IMR-90 (cell line): ENCODE measurements around the gene DNAH8. TPM values are rescaled to one million over a fixed set of nuclear protein-coding genes. Genes with fewer than 3 reads are reported as not detected.

ENCODE experiments used
- ATAC-seq: fragments of 200-7000 bp; cut with Tn5 transposase; 2 replicates; pipeline ENCODE4 v1.9.1; 2020; ENCODE audit warnings: low read depth, mild to moderate bottlenecking, moderate library complexity
- BruUV-seq: library from RNA; stranded (reverse); fragments of 400-500 nt; replicated peaks from 2 replicates; lab custom pipeline; 2021; lab: Mats Ljungman, UMichigan
- CTCF ChIA-PET: fragments of 300-600 bp; formaldehyde crosslinking; extraction: SDS; loops from one replicate; lab custom pipeline; 2021; ENCODE audit warnings: antibody characterized with exemption; lab: Yijun Ruan, JAX
- POLR2A ChIA-PET: fragments of 300-600 bp; sonication (Branson Sonifier 250); formaldehyde crosslinking; loops from one replicate; lab custom pipeline; 2022; ENCODE audit warnings: antibody characterized with exemption; ENCODE audit not compliant: unreplicated experiment; lab: Charles Lee
- DNase-seq: peaks from one replicate; pipeline ENCODE4 v3.0.0; 2013
- H2AFZ ChIP-seq: replicated peaks from 2 replicates; pipeline ENCODE3; 2013; ENCODE audit warnings: low read length, mild to moderate bottlenecking; ENCODE audit not compliant: poor library complexity
- H2AK5ac ChIP-seq: 2 replicates; pipeline ENCODE4 v1.6.1; 2013; ENCODE audit warnings: low read depth, low read length, inconsistent platforms
- H2AK9ac ChIP-seq: replicated peaks from 2 replicates; pipeline ENCODE3; 2013; ENCODE audit warnings: mild to moderate bottlenecking, low read depth, low read length, moderate library complexity; ENCODE audit not compliant: poor library complexity
- H2BK120ac ChIP-seq: 2 replicates; pipeline ENCODE4 v1.6.1; 2013; ENCODE audit warnings: low read depth, low read length, inconsistent platforms
- H2BK15ac ChIP-seq: 3 replicates; pipeline ENCODE4 v1.6.1; 2013; ENCODE audit warnings: low read depth, low read length, inconsistent platforms
- H2BK20ac ChIP-seq: 2 replicates; pipeline ENCODE4 v1.6.1; 2013; ENCODE audit warnings: low read depth, mild to moderate bottlenecking, inconsistent platforms, low read length, moderate library complexity
- H2BK5ac ChIP-seq: 2 replicates; pipeline ENCODE4 v1.6.1; 2013; ENCODE audit warnings: mild to moderate bottlenecking, low read depth, low read length, inconsistent platforms; ENCODE audit not compliant: poor library complexity, severe bottlenecking
- H3K14ac ChIP-seq: replicated peaks from 2 replicates; pipeline ENCODE4 v1.6.1; 2013; ENCODE audit warnings: low read depth, low read length, inconsistent platforms
- H3K18ac ChIP-seq: 2 replicates; pipeline ENCODE4 v1.6.1; 2013; ENCODE audit warnings: low read depth, low read length, control low read depth
- H3K23ac ChIP-seq: 2 replicates; pipeline ENCODE4 v1.6.1; 2013; ENCODE audit warnings: low read depth, low read length, inconsistent platforms
- H3K27ac ChIP-seq: 2 replicates; pipeline ENCODE4 v1.5.1; 2013; ENCODE audit warnings: mild to moderate bottlenecking, control low read depth, low read length; ENCODE audit not compliant: insufficient read depth
- H3K27me3 ChIP-seq: 2 replicates; pipeline ENCODE4 v1.6.1; 2013; ENCODE audit warnings: low read length; ENCODE audit not compliant: control insufficient read depth, insufficient read depth
- H3K36me3 ChIP-seq: 2 replicates; pipeline ENCODE4 v1.6.1; 2013; ENCODE audit warnings: low read length, mixed read lengths; ENCODE audit not compliant: control insufficient read depth, insufficient read depth
- H3K4ac ChIP-seq: 2 replicates; pipeline ENCODE4 v1.6.1; 2013; ENCODE audit warnings: low read depth, low read length, inconsistent platforms
- H3K4me1 ChIP-seq: 2 replicates; pipeline ENCODE4 v1.6.1; 2013; ENCODE audit warnings: low read length, mixed read lengths; ENCODE audit not compliant: control insufficient read depth, insufficient read depth
- H3K4me2 ChIP-seq: 2 replicates; pipeline ENCODE4 v1.6.1; 2013; ENCODE audit warnings: low read depth, mild to moderate bottlenecking, control low read depth, low read length, moderate library complexity
- H3K4me3 ChIP-seq: 2 replicates; pipeline ENCODE4 v1.5.1; 2013; ENCODE audit warnings: low read depth, mild to moderate bottlenecking, control low read depth, low read length, moderate library complexity; ENCODE audit not compliant: insufficient read depth
- H3K56ac ChIP-seq: 2 replicates; pipeline ENCODE4 v1.6.1; 2013; ENCODE audit warnings: low read length, inconsistent platforms; ENCODE audit not compliant: insufficient read depth; ENCODE audit errors: extremely low read depth
- H3K79me1 ChIP-seq, 2 experiments: 2 replicates each; pipeline ENCODE4 v1.6.1; 2013; ENCODE audit warnings: low read length in 2 of 2, inconsistent platforms in 1 of 2, low read depth in 1 of 2
- H3K9ac ChIP-seq: 2 replicates; pipeline ENCODE4 v1.6.1; 2013; ENCODE audit warnings: low read depth, low read length, control low read depth
- H3K9me1 ChIP-seq: 2 replicates; pipeline ENCODE4 v1.6.1; 2013; ENCODE audit warnings: low read length, inconsistent platforms; ENCODE audit not compliant: insufficient read depth
- H3K9me3 ChIP-seq: 2 replicates; pipeline ENCODE4 v1.6.1; 2013; ENCODE audit warnings: low read length; ENCODE audit not compliant: control insufficient read depth, insufficient read depth
- H4K20me1 ChIP-seq: 2 replicates; pipeline ENCODE4 v1.6.1; 2013; ENCODE audit warnings: low read length, inconsistent platforms; ENCODE audit not compliant: insufficient read depth
- H4K5ac ChIP-seq: 2 replicates; pipeline ENCODE4 v1.6.1; 2013; ENCODE audit warnings: mild to moderate bottlenecking, low read depth, low read length, control low read depth
- H4K8ac ChIP-seq, 2 experiments: 2 replicates each; pipeline ENCODE4 v1.6.1; 2013; ENCODE audit warnings: low read depth in 2 of 2, low read length in 2 of 2, control low read depth in 1 of 2, inconsistent platforms in 1 of 2
- H4K91ac ChIP-seq: 2 replicates; pipeline ENCODE4 v1.6.1; 2013; ENCODE audit warnings: low read depth, low read length, inconsistent platforms; ENCODE audit not compliant: insufficient read depth
- BHLHE40 ChIP-seq: fragments of 150-350 bp; IDR thresholded peaks from 2 replicates; pipeline ENCODE4 v1.6.1; 2016; ENCODE audit warnings: mild to moderate bottlenecking, low read depth, low read length
- CEBPB ChIP-seq: IDR thresholded peaks from 2 replicates; pipeline ENCODE4 v1.6.1; 2012; ENCODE audit warnings: low read depth, low read length, improper control_type of control experiment
- CHD1 ChIP-seq: IDR thresholded peaks from 2 replicates; pipeline ENCODE4 v1.6.1; 2012; ENCODE audit warnings: low read depth, low read length, improper control_type of control experiment
- CTCF ChIP-seq: conservative IDR thresholded peaks from 2 replicates; pipeline ENCODE4 v1.5.1; 2012; ENCODE audit warnings: mild to moderate bottlenecking, low read depth, low read length, improper control_type of control experiment
- ELK1 ChIP-seq: fragments of 150-350 bp; IDR thresholded peaks from 2 replicates; pipeline ENCODE4 v1.6.1; 2016; ENCODE audit warnings: low read depth, mild to moderate bottlenecking, low read length, moderate library complexity, borderline replicate concordance
- FOS ChIP-seq: fragments of 150-350 bp; IDR thresholded peaks from 2 replicates; pipeline ENCODE4 v1.6.1; 2016; ENCODE audit warnings: low read depth, low read length
- MAFK ChIP-seq: IDR thresholded peaks from 2 replicates; pipeline ENCODE4 v1.6.1; 2012; ENCODE audit warnings: low read depth, low read length, improper control_type of control experiment
- MAZ ChIP-seq: IDR thresholded peaks from 2 replicates; pipeline ENCODE4 v1.6.1; 2012; ENCODE audit warnings: low read depth, mild to moderate bottlenecking, low read length, improper control_type of control experiment, moderate library complexity, borderline replicate concordance
- MXI1 ChIP-seq: IDR thresholded peaks from 2 replicates; pipeline ENCODE4 v1.6.1; 2012; ENCODE audit warnings: low read depth, mild to moderate bottlenecking, low read length, moderate library complexity, borderline replicate concordance
- NFE2L2 ChIP-seq: fragments of 150-350 bp; IDR thresholded peaks from 2 replicates; pipeline ENCODE4 v1.6.1; 2016; ENCODE audit warnings: low read depth, mild to moderate bottlenecking, low read length
- POLR2A ChIP-seq: IDR thresholded peaks from 2 replicates; pipeline ENCODE4 v1.6.1; 2012; ENCODE audit warnings: mild to moderate bottlenecking, low read depth, low read length
- RAD21 ChIP-seq: IDR thresholded peaks from 2 replicates; pipeline ENCODE4 v1.6.1; 2012; ENCODE audit warnings: low read length, improper control_type of control experiment
- RCOR1 ChIP-seq: IDR thresholded peaks from 2 replicates; pipeline ENCODE4 v1.6.1; 2012; ENCODE audit warnings: mild to moderate bottlenecking, low read length, improper control_type of control experiment; ENCODE audit not compliant: insufficient replicate concordance
- RFX5 ChIP-seq: IDR thresholded peaks from 2 replicates; pipeline ENCODE4 v1.8.0; 2012; ENCODE audit warnings: low read depth, mild to moderate bottlenecking, low read length, moderate library complexity
- SMC3 ChIP-seq: fragments of 150-350 bp; IDR thresholded peaks from 2 replicates; pipeline ENCODE4 v1.6.1; 2016; ENCODE audit warnings: low read depth, mild to moderate bottlenecking, antibody characterized with exemption, low read length, moderate library complexity
- USF2 ChIP-seq: fragments of 150-350 bp; IDR thresholded peaks from 2 replicates; pipeline ENCODE4 v1.6.1; 2017; ENCODE audit warnings: mild to moderate bottlenecking, antibody characterized with exemption, low read length, low read depth
- WGBS, 2 experiments: methylation state at CpG; one replicate each; pipeline versions ENCODE4 v1.1.5 to v1.1.7; 2013; ENCODE audit warnings: missing lambda C conversion rate in 2 of 2; ENCODE audit not compliant: insufficient read length in 1 of 2; ENCODE audit errors: extremely low coverage in 2 of 2; 5-methylcytosine and 5-hydroxymethylcytosine counted together
- dilution Hi-C: fragments of 300-500 bp; cut with HindIII; formaldehyde crosslinking; loops from one replicate; pipeline ENCODE4 v1.14.3; 2018; ENCODE audit warnings: low sequenced_read_pairs; ENCODE audit not compliant: unreplicated experiment
- in situ Hi-C: fragments of 300-500 bp; cut with MboI; formaldehyde crosslinking; loops from 3 replicates; pipeline ENCODE4 v1.14.3; 2019; ENCODE audit warnings: low sequenced_read_pairs, inconsistent platforms, mixed read lengths
- intact Hi-C: fragments of 100-400 bp; cut with micrococcal nuclease; formaldehyde crosslinking; loops from 2 replicates; pipeline ENCODE4 v1.10.0; 2022
- polyA plus RNA-seq, 3 experiments: library from polyadenylated mRNA; depleted of rRNA; stranded (reverse); fragments of >200 nt; gene quantifications; 2 replicates each; pipeline ENCODE4 v1.2.3, GENCODE V29; 2012; ENCODE audit warnings: low replicate concordance in 1 of 3
- total RNA-seq: library from RNA; depleted of rRNA; stranded (reverse); fragments of >200 nt; gene quantifications from 2 replicates; pipeline ENCODE4 v1.2.3, GENCODE V29; 2012

Gene DNAH8
- total and polyA plus RNA-seq, 2 of the 4 experiments (the other 2 are of a cell fraction), result not detected

GRCh38 chr6:39059496-39060310, 344.6 kb downstream of the DNAH8 start:
- no peak overlapping the region for H3K18ac ChIP-seq
- in situ Hi-C loops, result no loop called here

More at GRCh38 chr6:39059496-39060310, 344.6 kb downstream of the DNAH8 start:
- no peak overlapping the region for H3K4me3 ChIP-seq
- no peak overlapping the region for H3K56ac ChIP-seq
- no peaks in the 10 kb centered on the region for H3K36me3 ChIP-seq
- H2AFZ ChIP-seq, result no peak overlapping the region
- H2BK5ac ChIP-seq, result no peak overlapping the region
- H2AK5ac ChIP-seq, result no peak overlapping the region
- no peak overlapping the region for H3K4me2 ChIP-seq
- no peak overlapping the region for H3K9ac ChIP-seq
- H3K9me3 ChIP-seq, result no peaks in the 10 kb centered on the region
- WGBS, 2 experiments, result no CpG with 5 or more reads among the region's 14 CpGs
- no peak overlapping the region for H3K23ac ChIP-seq
- no peak overlapping the region for H2BK15ac ChIP-seq
- ATAC-seq (no peak), DNase-seq (no peak)
- no peaks in the 10 kb centered on the region for H3K4me1 ChIP-seq
- H4K91ac ChIP-seq, result no peak overlapping the region
- H4K8ac ChIP-seq, result no peak overlapping the region
- peaks cover 13% of the 10 kb centered on the region for H3K27me3 ChIP-seq
- TF ChIP-seq CTCF, result no peak
- no peak for TF ChIP-seq POLR2A
- TF ChIP-seq CHD1, result no peak
- TF ChIP-seq RFX5, result no peak
- TF ChIP-seq SMC3, result no peak
- TF ChIP-seq BHLHE40, result no peak
- TF ChIP-seq MAZ, result no peak
- no peak for TF ChIP-seq NFE2L2
- TF ChIP-seq ELK1, result no peak
- no peak for TF ChIP-seq MAFK
- no peak for TF ChIP-seq FOS
- no peak for TF ChIP-seq CEBPB
- TF ChIP-seq USF2, result no peak
- no peak for TF ChIP-seq RAD21
- no peak for TF ChIP-seq RCOR1
- no peak for TF ChIP-seq MXI1
- no TSS peak for BruUV-seq
- no peak overlapping the region for H2BK120ac ChIP-seq
- no peak overlapping the region for H3K4ac ChIP-seq
- no peak overlapping the region for H4K5ac ChIP-seq
- no peak overlapping the region for H2BK20ac ChIP-seq
- H3K79me1 ChIP-seq, result no peaks in the 10 kb centered on the region
- H2AK9ac ChIP-seq, result no peak overlapping the region
- H3K14ac ChIP-seq, result no peak overlapping the region
- ChIA-PET POLR2A (no interaction called here), CTCF (no interaction called here)
- no peaks in the 10 kb centered on the region for H4K20me1 ChIP-seq
- H3K27ac ChIP-seq, result no peak overlapping the region
- intact Hi-C loops (no loop called here), dilution Hi-C loops (no loop called here)
- H3K9me1 ChIP-seq, result no peaks in the 10 kb centered on the region
